A375 (cell line): ENCODE data around the gene ATP1B3. TPM values are rescaled to one million over a fixed set of nuclear protein-coding genes. Genes with fewer than 3 reads are reported as not detected.

Experiments
- small RNA-seq: library from RNA; depleted of rRNA; stranded (forward); fragments of <200 nt; gene quantifications from one replicate; pipeline ENCODE3, GENCODE V24; 2014
- total RNA-seq: library from RNA; depleted of rRNA; stranded (reverse); fragments of >200 nt; shearing (Covaris generic); gene quantifications from 2 replicates; pipeline ENCODE4 v1.2.3, GENCODE V29; 2014; rRNA removed

The ATP1B3 gene
- total RNA-seq: 45.7 and 50.0 TPM in 2 replicates

DNA sequence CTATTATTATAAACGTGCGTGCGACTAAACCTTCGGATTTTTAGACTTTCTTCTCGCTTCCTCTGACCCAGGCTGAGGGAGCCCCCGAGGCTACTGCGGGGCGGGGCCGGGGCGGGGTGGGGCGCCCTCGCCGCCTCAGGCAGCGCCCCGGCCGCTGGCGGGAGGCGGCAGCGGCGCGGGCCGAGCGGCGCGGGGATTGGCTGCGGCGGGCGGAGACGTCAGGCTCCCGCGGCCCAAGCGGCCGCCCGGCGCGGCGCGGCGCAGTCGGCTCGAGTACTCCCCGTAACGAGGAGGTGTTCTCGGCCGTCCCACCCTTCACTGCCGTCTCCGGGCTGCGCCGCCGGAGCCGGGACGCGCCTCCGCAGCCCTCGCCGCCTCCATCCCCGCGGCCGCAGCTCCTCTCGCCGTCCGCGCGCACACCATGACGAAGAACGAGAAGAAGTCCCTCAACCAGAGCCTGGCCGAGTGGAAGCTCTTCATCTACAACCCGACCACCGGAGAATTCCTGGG is at the start of gene ATP1B3:
Gene ATP1B3, plus strand, starts transcription at position 263 of the 510 bp plus-strand sequence. Its CDS starts 159 bp downstream, at position 422.

Small RNA genes within 50 kb of the gene (small RNA-seq; reads per million reads assigned to genes)
- gene HMGN2P25: not detected
- gene RNU6-509P: not detected

Other genes starting within 250 kb of the ATP1B3 start
- 34.3 and 44.8 TPM in 2 replicates for gene RNF7, start 138.3 kb upstream of the ATP1B3 start, total RNA-seq
- gene GRK7, start 113.2 kb upstream of the ATP1B3 start, total RNA-seq: not detected in 2 replicates